Neuronal stem cell (in vitro differentiated cells): Measurements from ENCODE around the gene GAK.

ENCODE experiments used
- DNase-seq: peaks from one replicate; pipeline ENCODE4 v3.0.0-alpha.2; 2013; ENCODE audit warnings: low spot score
- H2AFZ ChIP-seq: one replicate; pipeline ENCODE4 v1.6.1; 2013; ENCODE audit warnings: mild to moderate bottlenecking, low read length, inconsistent platforms
- H2AK5ac ChIP-seq: 2 replicates; pipeline ENCODE4 v1.6.1; 2013; ENCODE audit warnings: low read depth, mild to moderate bottlenecking, inconsistent platforms, low read length, moderate library complexity, mixed read lengths
- H2BK120ac ChIP-seq: 2 replicates; pipeline ENCODE4 v1.6.1; 2013; ENCODE audit warnings: low read depth, mild to moderate bottlenecking, inconsistent platforms, low read length, moderate library complexity, mixed read lengths
- H2BK12ac ChIP-seq: one replicate; pipeline ENCODE4 v1.6.1; 2013; ENCODE audit warnings: low read length, inconsistent platforms
- H2BK15ac ChIP-seq: 2 replicates; pipeline ENCODE4 v1.6.1; 2013; ENCODE audit warnings: mild to moderate bottlenecking, low read length, inconsistent platforms, mixed read lengths
- H2BK5ac ChIP-seq: one replicate; pipeline ENCODE4 v1.6.1; 2013; ENCODE audit warnings: inconsistent platforms, mild to moderate bottlenecking, low read length, moderate library complexity
- H3K14ac ChIP-seq: one replicate; pipeline ENCODE4 v1.6.1; 2013; ENCODE audit warnings: low read length, inconsistent platforms
- H3K18ac ChIP-seq: 2 replicates; pipeline ENCODE4 v1.6.1; 2013; ENCODE audit warnings: low read length, inconsistent platforms
- H3K23ac ChIP-seq: 2 replicates; pipeline ENCODE4 v1.6.1; 2013; ENCODE audit warnings: low read depth, mild to moderate bottlenecking, mixed read lengths, low read length, inconsistent platforms; ENCODE audit not compliant: poor library complexity
- H3K27ac ChIP-seq: replicated peaks from 3 replicates; pipeline ENCODE4 v1.5.1; 2013; ENCODE audit warnings: low read length, inconsistent platforms
- H3K27me3 ChIP-seq, 3 experiments: 2 replicates each; pipeline ENCODE4 v1.6.1; 2013; ENCODE audit warnings: low read length in 3 of 3, mild to moderate bottlenecking in 2 of 3, inconsistent platforms in 1 of 3, low read depth in 1 of 3, mixed read lengths in 1 of 3, moderate library complexity in 1 of 3; ENCODE audit not compliant: control insufficient read depth in 3 of 3, insufficient read depth in 3 of 3
- H3K36me3 ChIP-seq, 2 donors: replicated peaks in 1 of 2; 2 replicates each; pipeline ENCODE4 v1.6.1; 2013; ENCODE audit warnings: low read length in 2 of 2; ENCODE audit not compliant: control insufficient read depth in 2 of 2, insufficient read depth in 2 of 2
- H3K4ac ChIP-seq: 2 replicates; pipeline ENCODE4 v1.6.1; 2013; ENCODE audit warnings: inconsistent platforms, mild to moderate bottlenecking, low read length, moderate library complexity
- H3K4me1 ChIP-seq, 2 donors: 1 replicate in 1 of 2; 2 replicates in 1 of 2; pipeline ENCODE4 v1.6.1; 2013; ENCODE audit warnings: low read length in 2 of 2, low read depth in 1 of 2; ENCODE audit not compliant: control insufficient read depth in 2 of 2, insufficient read depth in 1 of 2
- H3K4me2 ChIP-seq: one replicate; pipeline ENCODE4 v1.6.1; 2013; ENCODE audit warnings: mild to moderate bottlenecking, low read length, inconsistent platforms; ENCODE audit not compliant: insufficient read depth, poor library complexity, severe bottlenecking
- H3K4me3 ChIP-seq, 2 donors: 2 replicates each; pipeline ENCODE4 v1.5.1; 2013; ENCODE audit warnings: low read length in 2 of 2, mild to moderate bottlenecking in 2 of 2, inconsistent platforms in 1 of 2, moderate library complexity in 1 of 2
- H3K79me1 ChIP-seq: one replicate; pipeline ENCODE4 v1.6.1; 2013; ENCODE audit warnings: low read depth, mild to moderate bottlenecking, inconsistent platforms, low read length, moderate library complexity
- H3K9ac ChIP-seq: one replicate; pipeline ENCODE4 v1.6.1; 2013; ENCODE audit warnings: mild to moderate bottlenecking, low read depth, low read length, inconsistent platforms; ENCODE audit not compliant: poor library complexity
- H3K9me3 ChIP-seq, 2 donors: replicated peaks in 1 of 2; 2 replicates each; pipeline versions ENCODE3 to v1.6.1; 2013; ENCODE audit warnings: low read length in 2 of 2, mild to moderate bottlenecking in 2 of 2, inconsistent platforms in 1 of 2, low read depth in 1 of 2, mixed read lengths in 1 of 2, moderate library complexity in 1 of 2; ENCODE audit not compliant: control insufficient read depth in 2 of 2, insufficient read depth in 1 of 2
- H4K8ac ChIP-seq: one replicate; pipeline ENCODE4 v1.6.1; 2013; ENCODE audit warnings: low read depth, mild to moderate bottlenecking, inconsistent platforms, low read length, moderate library complexity
- H4K91ac ChIP-seq: one replicate; pipeline ENCODE4 v1.6.1; 2013; ENCODE audit warnings: low read length, low read depth, mild to moderate bottlenecking, inconsistent platforms; ENCODE audit not compliant: poor library complexity
- WGBS, 2 donors: extraction: QIAGEN DNeasy Blood & Tissue Kit; methylation state at CpG; one replicate each; pipeline ENCODE4 v1.1.7; 2013; ENCODE audit warnings: missing lambda C conversion rate in 2 of 2, mixed read lengths in 1 of 2; ENCODE audit not compliant: insufficient read length in 2 of 2, insufficient replicate concordance in 1 of 2; ENCODE audit errors: extremely low coverage in 2 of 2; 5-methylcytosine and 5-hydroxymethylcytosine counted together

GAK gene

DNA sequence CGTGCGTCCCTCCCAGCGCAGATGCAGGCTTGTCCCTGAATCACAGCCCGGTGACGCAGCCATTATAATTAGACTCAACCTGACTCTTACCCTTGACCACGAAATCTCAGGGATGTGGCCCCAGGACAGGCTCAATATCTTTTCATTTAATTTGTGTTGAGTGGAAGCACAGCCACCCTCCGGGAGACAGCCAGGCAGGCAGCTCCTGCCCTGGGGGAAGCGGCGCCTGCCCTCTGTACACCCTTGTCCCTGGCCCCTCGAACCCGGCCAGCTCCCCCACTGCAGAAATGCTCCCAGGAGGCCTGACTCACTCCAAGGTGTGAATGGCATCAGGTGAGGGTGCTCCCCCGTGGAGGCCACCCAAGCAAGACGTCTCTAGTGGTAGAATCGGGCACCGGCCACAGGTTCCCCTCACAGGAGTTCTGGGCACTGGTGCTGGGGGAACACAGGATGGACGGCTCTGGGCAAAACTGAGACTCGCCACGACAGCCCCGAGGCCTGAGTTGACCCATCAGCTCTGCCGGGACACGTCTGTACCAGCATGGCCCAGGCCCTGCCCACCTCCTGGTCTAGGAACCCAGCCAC, 108.8 kb downstream of the GAK start:
- Histone ChIP-seq H3K27ac (no peak overlapping the region), H2AK5ac (no peak overlapping the region), H2BK5ac (no peak overlapping the region), H3K18ac (no peak overlapping the region), H2BK15ac (no peak overlapping the region), H4K8ac (no peak overlapping the region), H3K9ac (no peak overlapping the region), H3K9me3 (peaks cover 0 to 1% of the 10 kb centered on the region in 2 donors), H2BK120ac (no peak overlapping the region), H3K23ac (no peak overlapping the region), H2AFZ (no peak overlapping the region), H3K4me1 (peaks cover 2 to 14% of the 10 kb centered on the region in 2 donors), H3K14ac (no peak overlapping the region), H3K27me3 (peaks cover 13 to 65% (median 55%) of the 10 kb centered on the region in 3 experiments), H3K4me3 (no peak overlapping the region), H3K4ac (no peak overlapping the region), H3K36me3 (no peaks in the 10 kb centered on the region), H4K91ac (no peak overlapping the region), H2BK12ac (no peak overlapping the region), H3K79me1 (peaks cover 4% of the 10 kb centered on the region), H3K4me2 (no peak overlapping the region)
- no peak for DNase-seq
- WGBS, 2 donors, result no CpG with 5 or more reads among the region's 21 CpGs

DNA sequence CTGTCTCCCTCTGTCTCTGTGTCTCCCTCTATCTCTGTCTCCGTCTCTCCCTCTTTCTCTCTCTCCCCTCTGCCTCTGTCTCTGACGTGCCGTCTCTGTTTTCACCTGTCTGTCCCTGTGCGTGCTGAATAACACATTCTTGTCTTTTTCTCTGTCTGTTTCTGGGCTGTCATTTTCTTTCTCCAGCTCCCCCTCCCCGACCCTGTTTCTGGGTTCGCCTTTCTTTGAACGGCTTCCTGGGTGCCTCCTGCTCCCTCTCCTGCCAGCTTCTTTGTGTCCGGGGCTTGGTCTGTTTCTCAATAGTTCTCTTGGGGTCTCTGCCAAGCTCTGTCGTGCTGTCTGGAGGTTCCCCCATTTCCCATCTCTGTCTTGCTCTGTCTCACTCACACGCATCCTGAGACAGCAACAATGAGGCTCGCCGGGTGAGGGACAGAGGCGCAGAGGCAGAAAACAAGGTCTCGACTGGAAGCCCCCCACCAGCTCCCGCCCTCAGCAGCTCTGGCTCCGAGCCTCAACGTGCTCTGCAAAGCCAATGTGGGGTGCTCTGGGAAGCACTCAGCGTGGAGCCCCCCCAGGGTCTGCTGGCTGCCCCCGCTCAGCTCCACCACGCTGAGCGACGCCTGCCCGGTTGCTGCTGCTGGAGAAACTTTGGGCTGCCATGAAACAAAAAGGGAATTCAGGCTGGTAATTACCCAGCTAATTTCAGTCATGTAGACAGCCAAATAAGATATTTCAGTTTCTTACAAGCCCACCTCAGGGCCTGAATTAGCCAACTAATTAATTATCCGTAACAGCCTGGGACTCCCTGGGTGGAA, 109.5 kb downstream of the GAK start:
- Histone ChIP-seq H3K9ac (no peak overlapping the region), H4K91ac (no peak overlapping the region), H3K4me3 (no peak overlapping the region), H2BK12ac (no peak overlapping the region), H2AFZ (no peak overlapping the region), H3K27ac (no peak overlapping the region), H3K27me3 (peaks cover 13 to 60% (median 48%) of the 10 kb centered on the region in 3 experiments), H2AK5ac (no peak overlapping the region), H2BK120ac (no peak overlapping the region), H2BK15ac (no peak overlapping the region), H3K4me1 (peaks cover 2 to 14% of the 10 kb centered on the region in 2 donors), H3K9me3 (peaks cover 0 to 1% of the 10 kb centered on the region in 2 donors), H3K79me1 (peaks cover 4% of the 10 kb centered on the region), H2BK5ac (no peak overlapping the region), H4K8ac (no peak overlapping the region), H3K14ac (no peak overlapping the region), H3K36me3 (no peaks in the 10 kb centered on the region), H3K18ac (no peak overlapping the region), H3K23ac (no peak overlapping the region), H3K4me2 (no peak overlapping the region), H3K4ac (no peak overlapping the region)
- no peak for DNase-seq
- WGBS, 2 donors, result no CpG with 5 or more reads among the region's 24 CpGs

DNA sequence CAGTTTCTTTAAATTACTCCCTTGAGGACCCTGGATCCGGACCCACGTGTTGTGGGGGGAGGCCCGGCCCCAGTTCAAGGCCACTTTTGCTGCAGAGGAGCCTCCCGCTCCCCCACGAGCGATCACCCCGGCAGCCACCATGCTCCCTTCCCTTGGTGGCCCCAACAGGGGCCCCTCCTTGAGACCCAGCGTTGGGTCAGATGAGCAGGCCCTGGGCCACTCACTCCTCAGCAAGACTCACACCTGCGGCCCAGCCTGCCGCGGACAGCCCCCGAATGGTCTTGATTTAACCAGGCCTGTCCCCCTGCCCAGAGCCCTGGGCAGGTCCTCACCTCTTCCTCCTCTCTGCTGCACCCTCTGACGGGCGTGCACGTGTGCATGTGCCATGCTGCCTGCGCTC, 110.5 kb downstream of the GAK start:
- H2BK15ac ChIP-seq, result no peak overlapping the region
- peaks cover 4% of the 10 kb centered on the region for H3K79me1 ChIP-seq
- no peak overlapping the region for H3K4me3 ChIP-seq
- no CpG with 5 or more reads among the region's 16 CpGs for WGBS, 2 donors
- H3K27me3 ChIP-seq, result peaks cover 10 to 52% (median 43%) of the 10 kb centered on the region in 3 experiments
- no peak overlapping the region for H2BK5ac ChIP-seq
- H3K23ac ChIP-seq, result peak overlapping the region; percentile 17
- H3K27ac ChIP-seq, result no peak overlapping the region
- H2BK120ac ChIP-seq, result no peak overlapping the region
- H4K8ac ChIP-seq, result no peak overlapping the region
- no peaks in the 10 kb centered on the region for H3K36me3 ChIP-seq
- H3K9ac ChIP-seq, result no peak overlapping the region
- H3K4ac ChIP-seq, result no peak overlapping the region
- no peak overlapping the region for H2BK12ac ChIP-seq
- DNase-seq, result no peak
- H3K4me1 ChIP-seq, result peaks cover 0 to 9% of the 10 kb centered on the region in 2 donors
- H4K91ac ChIP-seq, result no peak overlapping the region
- no peak overlapping the region for H2AK5ac ChIP-seq
- peak overlapping the region; percentile 82 for H3K14ac ChIP-seq
- no peak overlapping the region for H3K18ac ChIP-seq
- H3K4me2 ChIP-seq, result no peak overlapping the region
- peaks cover 0 to 1% of the 10 kb centered on the region in 2 donors for H3K9me3 ChIP-seq
- H2AFZ ChIP-seq, result no peak overlapping the region

DNA sequence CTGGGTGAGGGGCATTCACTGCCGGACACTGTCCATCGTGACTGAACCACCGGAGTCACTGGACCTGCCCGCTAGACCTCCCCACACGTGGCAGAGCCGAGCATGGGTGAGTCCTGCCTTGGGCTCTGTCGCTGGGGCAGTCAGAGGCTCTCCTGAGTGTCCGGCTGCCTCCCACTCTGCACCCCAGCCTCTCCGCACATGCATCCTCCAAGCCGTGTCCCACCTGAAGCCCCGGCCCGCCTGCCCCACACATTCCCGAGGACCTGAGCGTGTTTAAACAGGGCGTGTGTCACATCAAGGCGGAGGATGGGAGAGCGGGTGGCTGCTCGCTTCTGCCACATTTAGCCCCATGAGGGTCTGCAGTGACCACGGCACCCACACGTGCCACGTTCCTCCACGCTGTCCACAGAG, 110.9 kb downstream of the GAK start:
- no peak overlapping the region for H2BK15ac ChIP-seq
- no peak overlapping the region for H2AFZ ChIP-seq
- H3K14ac ChIP-seq, result peak overlapping the region; percentile 75
- peak overlapping the region; percentile 17 for H3K23ac ChIP-seq
- peaks cover 10 to 50% (median 43%) of the 10 kb centered on the region in 3 experiments for H3K27me3 ChIP-seq
- H4K91ac ChIP-seq, result no peak overlapping the region
- no peak overlapping the region for H4K8ac ChIP-seq
- no peak overlapping the region for H2BK120ac ChIP-seq
- H3K4me3 ChIP-seq, result no peak overlapping the region
- H3K4ac ChIP-seq, result no peak overlapping the region
- H2BK12ac ChIP-seq, result no peak overlapping the region
- no peak overlapping the region for H3K18ac ChIP-seq
- WGBS, 2 donors, result no CpG with 5 or more reads among the region's 22 CpGs
- peaks cover 0 to 1% of the 10 kb centered on the region in 2 donors for H3K9me3 ChIP-seq
- DNase-seq, result no peak
- peaks cover 0 to 9% of the 10 kb centered on the region in 2 donors for H3K4me1 ChIP-seq
- no peak overlapping the region for H3K9ac ChIP-seq
- H3K4me2 ChIP-seq, result no peak overlapping the region
- H3K27ac ChIP-seq, result no peak overlapping the region
- peak overlapping the region; percentile 22 for H2BK5ac ChIP-seq
- H3K36me3 ChIP-seq, result no peaks in the 10 kb centered on the region
- H3K79me1 ChIP-seq, result peaks cover 4% of the 10 kb centered on the region
- peak overlapping the region; percentile 32 for H2AK5ac ChIP-seq
